Neuronal stem cell (in vitro differentiated cells): ENCODE measurements around the gene GPC2.

Experiments used
- DNase-seq: peaks from one replicate; pipeline ENCODE4 v3.0.0-alpha.2; 2013; ENCODE audit warnings: low spot score
- H2AFZ ChIP-seq: one replicate; pipeline ENCODE4 v1.6.1; 2013; ENCODE audit warnings: mild to moderate bottlenecking, low read length, inconsistent platforms
- H2AK5ac ChIP-seq: 2 replicates; pipeline ENCODE4 v1.6.1; 2013; ENCODE audit warnings: low read depth, mild to moderate bottlenecking, inconsistent platforms, low read length, moderate library complexity, mixed read lengths
- H2BK120ac ChIP-seq: 2 replicates; pipeline ENCODE4 v1.6.1; 2013; ENCODE audit warnings: low read depth, mild to moderate bottlenecking, inconsistent platforms, low read length, moderate library complexity, mixed read lengths
- H2BK12ac ChIP-seq: one replicate; pipeline ENCODE4 v1.6.1; 2013; ENCODE audit warnings: low read length, inconsistent platforms
- H2BK15ac ChIP-seq: 2 replicates; pipeline ENCODE4 v1.6.1; 2013; ENCODE audit warnings: mild to moderate bottlenecking, low read length, inconsistent platforms, mixed read lengths
- H2BK5ac ChIP-seq: one replicate; pipeline ENCODE4 v1.6.1; 2013; ENCODE audit warnings: inconsistent platforms, mild to moderate bottlenecking, low read length, moderate library complexity
- H3K14ac ChIP-seq: one replicate; pipeline ENCODE4 v1.6.1; 2013; ENCODE audit warnings: low read length, inconsistent platforms
- H3K18ac ChIP-seq: 2 replicates; pipeline ENCODE4 v1.6.1; 2013; ENCODE audit warnings: low read length, inconsistent platforms
- H3K23ac ChIP-seq: 2 replicates; pipeline ENCODE4 v1.6.1; 2013; ENCODE audit warnings: low read depth, mild to moderate bottlenecking, mixed read lengths, low read length, inconsistent platforms; ENCODE audit not compliant: poor library complexity
- H3K27ac ChIP-seq: replicated peaks from 3 replicates; pipeline ENCODE4 v1.5.1; 2013; ENCODE audit warnings: low read length, inconsistent platforms
- H3K27me3 ChIP-seq, 3 experiments: 2 replicates each; pipeline ENCODE4 v1.6.1; 2013; ENCODE audit warnings: low read length in 3 of 3, mild to moderate bottlenecking in 2 of 3, inconsistent platforms in 1 of 3, low read depth in 1 of 3, mixed read lengths in 1 of 3, moderate library complexity in 1 of 3; ENCODE audit not compliant: control insufficient read depth in 3 of 3, insufficient read depth in 3 of 3
- H3K36me3 ChIP-seq, 2 donors: replicated peaks in 1 of 2; 2 replicates each; pipeline ENCODE4 v1.6.1; 2013; ENCODE audit warnings: low read length in 2 of 2; ENCODE audit not compliant: control insufficient read depth in 2 of 2, insufficient read depth in 2 of 2
- H3K4ac ChIP-seq: 2 replicates; pipeline ENCODE4 v1.6.1; 2013; ENCODE audit warnings: inconsistent platforms, mild to moderate bottlenecking, low read length, moderate library complexity
- H3K4me1 ChIP-seq, 2 donors: 1 replicate in 1 of 2; 2 replicates in 1 of 2; pipeline ENCODE4 v1.6.1; 2013; ENCODE audit warnings: low read length in 2 of 2, low read depth in 1 of 2; ENCODE audit not compliant: control insufficient read depth in 2 of 2, insufficient read depth in 1 of 2
- H3K4me2 ChIP-seq: one replicate; pipeline ENCODE4 v1.6.1; 2013; ENCODE audit warnings: mild to moderate bottlenecking, low read length, inconsistent platforms; ENCODE audit not compliant: insufficient read depth, poor library complexity, severe bottlenecking
- H3K4me3 ChIP-seq, 2 donors: 2 replicates each; pipeline ENCODE4 v1.5.1; 2013; ENCODE audit warnings: low read length in 2 of 2, mild to moderate bottlenecking in 2 of 2, inconsistent platforms in 1 of 2, moderate library complexity in 1 of 2
- H3K79me1 ChIP-seq: one replicate; pipeline ENCODE4 v1.6.1; 2013; ENCODE audit warnings: low read depth, mild to moderate bottlenecking, inconsistent platforms, low read length, moderate library complexity
- H3K9ac ChIP-seq: one replicate; pipeline ENCODE4 v1.6.1; 2013; ENCODE audit warnings: mild to moderate bottlenecking, low read depth, low read length, inconsistent platforms; ENCODE audit not compliant: poor library complexity
- H3K9me3 ChIP-seq, 2 donors: replicated peaks in 1 of 2; 2 replicates each; pipeline versions ENCODE3 to v1.6.1; 2013; ENCODE audit warnings: low read length in 2 of 2, mild to moderate bottlenecking in 2 of 2, inconsistent platforms in 1 of 2, low read depth in 1 of 2, mixed read lengths in 1 of 2, moderate library complexity in 1 of 2; ENCODE audit not compliant: control insufficient read depth in 2 of 2, insufficient read depth in 1 of 2
- H4K8ac ChIP-seq: one replicate; pipeline ENCODE4 v1.6.1; 2013; ENCODE audit warnings: low read depth, mild to moderate bottlenecking, inconsistent platforms, low read length, moderate library complexity
- H4K91ac ChIP-seq: one replicate; pipeline ENCODE4 v1.6.1; 2013; ENCODE audit warnings: low read length, low read depth, mild to moderate bottlenecking, inconsistent platforms; ENCODE audit not compliant: poor library complexity
- WGBS, 2 donors: extraction: QIAGEN DNeasy Blood & Tissue Kit; methylation state at CpG; one replicate each; pipeline ENCODE4 v1.1.7; 2013; ENCODE audit warnings: missing lambda C conversion rate in 2 of 2, mixed read lengths in 1 of 2; ENCODE audit not compliant: insufficient read length in 2 of 2, insufficient replicate concordance in 1 of 2; ENCODE audit errors: extremely low coverage in 2 of 2; 5-methylcytosine and 5-hydroxymethylcytosine counted together

The GPC2 gene

DNA sequence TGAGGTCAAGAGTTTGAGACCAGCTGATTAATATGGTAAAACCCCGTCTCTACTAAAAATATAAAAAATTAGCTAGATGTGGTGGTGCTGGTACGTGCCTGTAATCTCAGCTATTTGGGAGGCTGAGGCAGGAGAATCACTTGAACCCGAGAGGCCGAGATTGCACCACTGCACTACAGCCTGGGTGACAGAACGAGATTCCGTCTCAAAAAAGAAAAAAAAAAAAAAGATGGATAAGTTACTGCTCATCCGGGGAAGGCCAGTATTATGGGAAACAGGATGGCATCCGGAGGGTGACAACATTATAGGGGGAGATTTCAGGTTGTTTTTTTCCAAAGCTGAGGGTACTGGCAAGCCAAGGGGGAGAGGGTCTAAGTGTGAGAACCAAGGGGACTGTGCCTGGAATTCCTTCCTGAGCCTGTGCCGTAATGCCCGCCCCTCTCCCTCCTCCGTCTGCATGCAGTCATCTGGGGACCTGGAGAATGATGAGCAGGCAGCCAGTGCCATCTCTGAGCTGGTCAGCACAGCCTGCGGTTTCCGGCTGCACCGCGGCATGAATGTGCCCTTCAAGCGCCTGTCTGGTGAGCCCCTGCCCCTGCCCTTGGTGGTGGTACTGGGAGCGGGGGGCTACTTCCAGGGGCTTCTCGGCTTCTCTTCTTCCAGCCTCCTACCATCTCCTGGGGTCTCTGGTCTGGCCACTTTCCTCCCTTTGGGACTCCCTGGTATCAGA lies 24.1 kb downstream of the GPC2 start:
- Histone ChIP-seq H4K8ac (no peak overlapping the region), H3K36me3 (peaks cover 24 to 66% of the 10 kb centered on the region in 2 donors)

DNA sequence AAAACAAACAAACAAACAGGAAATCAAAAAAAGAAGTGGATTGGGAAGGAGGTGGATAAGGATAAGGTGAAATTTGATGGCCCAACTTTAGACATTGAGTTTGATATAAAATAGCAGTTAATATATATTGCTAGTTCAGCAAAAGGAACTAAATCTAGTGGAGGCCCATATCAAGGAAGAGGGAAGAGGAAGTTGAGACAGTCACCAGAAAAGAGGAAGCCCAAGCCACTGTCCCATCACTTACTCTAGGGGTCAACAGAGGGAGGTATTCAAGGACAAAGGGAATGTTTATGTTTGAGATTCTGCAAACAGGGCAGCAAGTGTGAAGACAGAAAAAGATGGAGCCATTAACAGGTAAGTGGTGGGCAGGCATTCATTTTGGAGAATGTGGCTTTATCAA lies 24.8 kb downstream of the GPC2 start:
- Histone ChIP-seq H3K27ac (no peak overlapping the region), H2BK120ac (no peak overlapping the region), H3K36me3 (peaks cover 24 to 64% of the 10 kb centered on the region in 2 donors), H3K4me3 (no peak overlapping the region), H3K27me3 (no peaks in the 10 kb centered on the region), H2BK15ac (no peak overlapping the region), H3K9ac (no peak overlapping the region), H3K4me1 (peaks cover under 1 to 16% of the 10 kb centered on the region in 2 donors), H3K9me3 (no peaks in the 10 kb centered on the region), H3K79me1 (peaks cover 9% of the 10 kb centered on the region), H2AFZ (no peak overlapping the region), H2BK12ac (no peak overlapping the region), H3K23ac (no peak overlapping the region), H2AK5ac (no peak overlapping the region), H2BK5ac (no peak overlapping the region), H4K8ac (no peak overlapping the region), H3K18ac (no peak overlapping the region), H3K4me2 (no peak overlapping the region), H3K14ac (no peak overlapping the region), H3K4ac (no peak overlapping the region), H4K91ac (no peak overlapping the region)
- no peak for DNase-seq

More for the DNA sequence above, 24.1 kb downstream of the GPC2 start:
- H2BK5ac ChIP-seq = no peak overlapping the region
- H3K9me3 ChIP-seq = no peaks in the 10 kb centered on the region
- H3K14ac ChIP-seq = no peak overlapping the region
- no peak overlapping the region for H3K27ac ChIP-seq
- no peak overlapping the region for H3K4me2 ChIP-seq
- H3K9ac ChIP-seq = peak overlapping the region; percentile 25
- H3K27me3 ChIP-seq = no peaks in the 10 kb centered on the region
- H3K23ac ChIP-seq = no peak overlapping the region
- H2BK120ac ChIP-seq = no peak overlapping the region
- H3K4me3 ChIP-seq = no peak overlapping the region
- no peak overlapping the region for H3K18ac ChIP-seq
- no peak for DNase-seq
- H3K4ac ChIP-seq = no peak overlapping the region
- peaks cover 9% of the 10 kb centered on the region for H3K79me1 ChIP-seq
- peaks cover 5 to 18% of the 10 kb centered on the region in 2 donors for H3K4me1 ChIP-seq
- H2BK15ac ChIP-seq = no peak overlapping the region
- no peak overlapping the region for H4K91ac ChIP-seq
- H2AFZ ChIP-seq = no peak overlapping the region
- WGBS, 2 donors = no CpG with 5 or more reads among the region's 18 CpGs
- H2AK5ac ChIP-seq = no peak overlapping the region
- no peak overlapping the region for H2BK12ac ChIP-seq

DNA sequence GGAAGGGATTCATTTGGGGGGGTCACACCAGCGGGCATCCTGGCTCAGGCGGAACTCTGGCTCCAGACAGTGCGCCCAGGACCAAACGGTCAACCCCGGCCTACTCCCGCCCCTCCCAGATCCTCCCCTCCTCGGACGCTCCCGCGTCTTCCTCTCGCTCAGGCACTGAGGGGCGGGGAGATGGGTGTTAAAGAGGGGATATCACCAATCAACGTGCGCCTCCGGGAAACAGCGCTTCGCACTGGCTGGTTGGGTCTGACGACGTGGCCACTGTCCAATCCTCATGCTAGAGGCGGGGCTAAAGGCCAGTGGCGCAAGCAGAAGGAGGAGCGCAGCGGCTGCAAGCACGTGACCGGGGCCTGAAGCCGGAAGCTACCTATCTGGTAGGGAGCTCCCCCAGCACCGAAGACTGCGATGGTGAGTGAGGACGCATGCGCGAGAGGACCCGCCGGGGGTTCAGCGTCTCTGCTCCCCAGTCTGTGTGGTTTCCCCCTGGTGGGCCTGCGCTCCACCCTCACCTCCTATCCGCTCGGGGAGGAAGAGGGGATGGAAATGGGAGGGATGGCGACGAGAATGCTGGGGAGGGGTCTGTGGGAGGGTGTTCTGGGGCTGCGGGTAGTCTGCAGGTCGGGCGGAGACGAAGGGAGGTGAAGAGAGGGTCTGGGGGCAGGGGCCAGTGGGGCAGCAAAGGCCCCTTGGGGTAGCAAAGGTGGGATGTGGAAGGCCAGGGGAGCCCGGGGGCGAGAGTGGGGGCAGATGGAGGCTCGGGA lies 28.4 kb downstream of the GPC2 start, which contains the start of gene LAMTOR4:
LAMTOR4 (plus strand) TSS at position 360 of the 770 bp plus-strand sequence; CDS start at position 415, 55 bp downstream.
- Histone ChIP-seq H3K27me3 (no peaks in the 10 kb centered on the region), H3K27ac (peak within 1 kb of the TSS; percentile 47), H3K9me3 (no peaks in the 10 kb centered on the region), H2AFZ (peak within 1 kb of the TSS; percentile 90), H2AK5ac (peak within 1 kb of the TSS; percentile 35), H3K36me3 (peaks cover 3 to 28% of the 10 kb centered on the region in 2 donors), H4K91ac (no peak within 1 kb of the TSS), H3K4me2 (peak within 1 kb of the TSS; percentile 89), H4K8ac (peak within 1 kb of the TSS; percentile 70), H3K18ac (peak within 1 kb of the TSS; percentile 91), H3K79me1 (peaks cover 4% of the 10 kb centered on the region), H3K4me3 (peak within 1 kb of the TSS; percentile 82 to 96), H2BK5ac (peak within 1 kb of the TSS; percentile 88), H3K4ac (no peak within 1 kb of the TSS), H3K14ac (peak within 1 kb of the TSS; percentile 39), H2BK15ac (no peak within 1 kb of the TSS), H3K4me1 (peaks cover 0 to 9% of the 10 kb centered on the region in 2 donors), H3K9ac (peak within 1 kb of the TSS; percentile 87), H2BK12ac (no peak within 1 kb of the TSS), H2BK120ac (no peak within 1 kb of the TSS), H3K23ac (peak within 1 kb of the TSS; percentile 50)
- DNase-seq = peak; percentile 96
- WGBS, 2 donors = no CpG with 5 or more reads among the region's 46 CpGs

DNA sequence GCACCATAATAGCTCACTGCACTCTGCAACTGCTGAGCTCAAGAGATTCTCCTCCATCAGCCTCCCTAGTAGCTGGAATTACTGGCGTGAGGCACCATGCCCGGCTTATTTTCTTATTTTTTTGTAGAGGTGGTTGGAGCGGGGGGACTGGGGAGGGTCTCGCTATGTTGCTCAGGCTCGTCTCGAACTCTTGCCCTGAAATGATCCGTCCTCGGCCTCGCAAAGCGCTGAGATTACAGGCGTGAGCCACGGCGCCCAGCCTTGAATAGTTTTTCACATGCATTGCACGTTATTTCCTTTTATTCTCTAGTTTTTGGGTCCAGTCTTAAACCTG lies 29.0 kb downstream of the GPC2 start:
- Histone ChIP-seq H3K27me3 (no peaks in the 10 kb centered on the region), H3K4ac (no peak overlapping the region), H4K91ac (no peak overlapping the region), H2BK5ac (peak overlapping the region; percentile 16), H2BK120ac (no peak overlapping the region), H3K4me3 (peak overlapping the region in 1 of 2 donors; percentile 33), H2AFZ (peak overlapping the region; percentile 87), H3K9me3 (no peaks in the 10 kb centered on the region), H3K79me1 (peaks cover 4% of the 10 kb centered on the region), H2BK15ac (no peak overlapping the region), H3K36me3 (peaks cover 0 to 22% of the 10 kb centered on the region in 2 donors), H2BK12ac (no peak overlapping the region), H3K23ac (no peak overlapping the region), H3K27ac (peak overlapping the region; percentile 47), H4K8ac (no peak overlapping the region), H3K4me2 (peak overlapping the region; percentile 47), H3K18ac (peak overlapping the region; percentile 72), H3K14ac (no peak overlapping the region), H3K4me1 (peaks cover 0 to 9% of the 10 kb centered on the region in 2 donors), H3K9ac (peak overlapping the region; percentile 39), H2AK5ac (no peak overlapping the region)
- DNase-seq = no peak
- no CpG with 5 or more reads among the region's 14 CpGs for WGBS, 2 donors
